Ishikawa (cell line): ENCODE results near the gene NTF3.

ENCODE experiments used
- CEBPB ChIP-seq: IDR thresholded peaks from 2 replicates; pipeline ENCODE4 v1.6.1; 2012
- EP300 ChIP-seq: IDR thresholded peaks from 2 replicates; pipeline ENCODE4 v1.6.1; 2012; ENCODE audit warnings: borderline replicate concordance
- FOXM1 ChIP-seq: IDR thresholded peaks from 2 replicates; pipeline ENCODE4 v1.6.1; 2012; ENCODE audit warnings: low read depth, borderline replicate concordance
- REST ChIP-seq: IDR thresholded peaks from 2 replicates; pipeline ENCODE4 v1.6.1; 2012; ENCODE audit warnings: low read depth, mild to moderate bottlenecking
- TEAD4 ChIP-seq: IDR thresholded peaks from 2 replicates; pipeline ENCODE4 v1.6.1; 2012
- YY1 ChIP-seq: IDR thresholded peaks from 2 replicates; pipeline ENCODE4 v1.6.1; 2012; ENCODE audit warnings: low read depth

GRCh38 chr12:5509557-5509956 lies 77.6 kb downstream of the NTF3 start:
- TF ChIP-seq CEBPB (no peak), REST (no peak), YY1 (no peak), TEAD4 (no peak), EP300 (no peak), FOXM1 (no peak)
